GM21515 (cell line): Measurements from ENCODE around the gene TRIM72.
"Not testable (repeated sequence)": the region's sequence is repeated elsewhere in the genome, so short reads cannot be mapped to it uniquely, and the experiment has no call there.

ENCODE experiments used
- ATAC-seq: cut with Tn5 transposase; IDR thresholded peaks from one replicate; pipeline ENCODE4 v1.9.1; 2021; ENCODE audit not compliant: unreplicated experiment

TRIM72 gene

DNA sequence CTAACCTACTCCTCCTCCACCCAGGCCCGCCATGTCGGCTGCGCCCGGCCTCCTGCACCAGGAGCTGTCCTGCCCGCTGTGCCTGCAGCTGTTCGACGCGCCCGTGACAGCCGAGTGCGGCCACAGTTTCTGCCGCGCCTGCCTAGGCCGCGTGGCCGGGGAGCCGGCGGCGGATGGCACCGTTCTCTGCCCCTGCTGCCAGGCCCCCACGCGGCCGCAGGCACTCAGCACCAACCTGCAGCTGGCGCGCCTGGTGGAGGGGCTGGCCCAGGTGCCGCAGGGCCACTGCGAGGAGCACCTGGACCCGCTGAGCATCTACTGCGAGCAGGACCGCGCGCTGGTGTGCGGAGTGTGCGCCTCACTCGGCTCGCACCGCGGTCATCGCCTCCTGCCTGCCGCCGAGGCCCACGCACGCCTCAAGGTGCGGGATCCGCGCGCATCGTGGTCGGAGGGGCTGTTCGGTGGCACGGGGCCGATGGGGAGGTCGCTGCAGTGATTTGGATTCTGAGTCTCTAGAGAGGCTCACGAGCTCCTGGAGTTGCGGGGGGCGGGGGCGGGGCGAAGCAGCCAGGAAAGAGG, 878 bp downstream of the TRIM72 start:
- no peak for ATAC-seq

DNA sequence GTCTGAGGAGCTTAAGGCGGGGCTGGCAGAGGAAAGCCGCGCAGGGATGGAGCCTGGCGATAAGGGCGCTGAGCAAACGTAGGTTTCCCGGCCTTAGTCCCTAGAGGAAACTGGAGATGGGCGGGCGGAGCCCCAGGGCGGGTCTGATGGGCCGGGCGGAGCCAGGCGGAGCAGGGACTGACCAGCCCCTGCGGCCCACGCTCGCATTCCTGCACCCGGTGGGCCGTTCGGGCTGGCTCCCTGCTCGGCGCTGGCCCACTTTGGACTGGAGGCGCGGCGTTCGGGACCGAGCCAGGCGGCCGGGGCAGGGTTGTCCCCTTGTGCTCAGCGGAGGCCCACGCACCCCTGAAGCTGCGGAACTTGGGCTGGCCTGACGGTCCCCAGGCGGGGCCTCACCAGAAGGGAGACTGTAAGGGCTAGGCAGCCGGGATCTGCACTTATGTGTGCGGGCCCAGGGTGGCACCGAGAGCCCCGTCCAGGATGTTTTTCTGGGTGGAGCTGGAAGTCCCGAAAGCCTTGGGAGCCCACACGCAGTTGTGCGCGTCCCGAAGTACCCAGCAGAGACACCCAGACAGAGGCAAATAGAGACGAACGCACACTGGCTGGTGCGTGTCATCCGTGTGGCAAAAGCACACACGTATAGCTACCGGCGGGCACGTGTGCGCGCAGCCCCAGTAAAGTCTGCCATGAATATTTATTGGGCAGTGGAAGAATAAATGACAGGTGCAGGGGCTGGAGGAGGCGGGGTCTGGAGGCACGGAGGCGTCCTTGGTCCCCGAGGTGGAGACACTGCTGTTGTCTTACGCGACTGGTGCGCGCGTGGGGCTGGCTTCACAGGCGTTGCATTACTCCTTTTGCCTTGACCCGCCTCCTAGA, 1.6 kb downstream of the TRIM72 start:
- ATAC-seq, result no peak

DNA sequence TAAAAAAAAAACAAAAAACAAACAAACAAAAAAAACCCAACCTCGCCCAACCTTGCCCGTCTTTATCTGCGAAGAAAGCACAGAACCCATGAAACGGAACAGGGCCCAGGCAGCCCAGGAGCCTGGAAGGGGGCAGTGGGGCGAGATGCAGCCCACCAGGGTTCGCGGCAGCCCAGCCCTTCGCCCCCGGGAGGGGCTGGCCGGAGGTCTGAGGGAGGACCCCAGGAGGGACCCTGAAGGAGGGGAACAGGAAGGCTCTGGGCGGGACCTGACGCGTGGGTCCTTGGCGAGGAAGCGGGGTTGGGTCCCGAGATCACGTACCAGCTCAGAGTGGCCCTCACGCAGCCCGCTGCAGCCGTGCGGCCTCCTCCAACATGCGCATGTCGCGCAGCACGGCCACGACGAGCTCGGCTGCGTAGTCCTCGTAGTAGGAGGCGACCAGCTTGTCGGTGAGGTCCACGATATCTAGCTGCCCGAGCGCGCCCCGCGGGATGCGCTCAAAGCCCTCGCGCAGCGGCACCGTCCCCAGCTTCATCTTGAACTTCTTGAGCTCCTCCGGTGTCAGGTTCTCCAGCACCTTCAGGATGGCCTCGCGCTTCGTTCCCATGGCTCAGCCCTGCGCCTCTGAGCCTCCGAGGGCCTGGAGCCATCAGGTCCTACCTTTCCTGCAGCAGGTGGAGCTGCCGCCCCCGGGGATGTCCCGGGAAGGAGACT, 2.7 kb downstream of the TRIM72 start, which contains the start of gene PYDC1:
PYDC1 (minus strand) TSS at position 714 of the 714 bp plus-strand sequence; CDS start at position 607, 107 bp downstream.
- ATAC-seq, result no peak

DNA sequence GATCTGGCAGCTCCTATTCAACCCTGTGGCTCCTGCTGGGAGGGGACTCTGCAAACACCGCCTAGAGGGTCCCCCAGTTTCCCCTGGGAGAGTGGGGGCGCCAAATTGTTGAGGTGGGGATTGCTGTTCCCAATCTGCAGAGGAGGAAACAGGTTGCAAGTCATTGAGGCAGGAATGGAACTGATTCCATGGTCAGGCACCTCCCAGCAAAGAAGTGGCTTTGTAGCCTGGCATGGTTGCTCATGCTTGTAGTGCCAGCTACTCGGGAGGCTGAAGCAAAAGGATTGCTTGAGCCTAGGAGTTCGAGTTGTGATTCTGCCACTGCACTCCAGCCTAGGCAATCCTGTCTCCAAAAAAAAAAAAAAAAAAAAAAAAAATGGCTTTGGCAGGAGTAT, 3.2 kb downstream of the TRIM72 start:
- no peak for ATAC-seq

DNA sequence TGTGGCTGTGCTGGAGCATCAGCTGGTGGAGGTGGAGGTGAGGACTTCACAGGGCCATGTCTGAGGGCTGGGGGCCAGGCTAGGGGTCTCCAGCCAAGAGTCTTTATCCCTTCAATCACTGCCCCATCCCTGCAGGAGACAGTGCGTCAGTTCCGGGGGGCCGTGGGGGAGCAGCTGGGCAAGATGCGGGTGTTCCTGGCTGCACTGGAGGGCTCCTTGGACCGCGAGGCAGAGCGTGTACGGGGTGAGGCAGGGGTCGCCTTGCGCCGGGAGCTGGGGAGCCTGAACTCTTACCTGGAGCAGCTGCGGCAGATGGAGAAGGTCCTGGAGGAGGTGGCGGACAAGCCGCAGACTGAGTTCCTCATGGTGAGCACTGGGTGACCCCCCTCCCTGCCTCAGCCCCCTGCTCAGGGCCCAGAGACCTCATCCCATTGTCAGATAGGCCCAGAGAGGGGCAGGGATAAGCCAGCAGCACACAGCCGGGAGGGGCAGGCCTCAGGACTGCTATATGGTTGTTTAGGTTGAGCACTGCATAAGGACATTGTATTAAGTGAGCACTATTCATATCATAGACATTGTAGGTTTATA, 5.3 kb downstream of the TRIM72 start:
- ATAC-seq, result no peak

DNA sequence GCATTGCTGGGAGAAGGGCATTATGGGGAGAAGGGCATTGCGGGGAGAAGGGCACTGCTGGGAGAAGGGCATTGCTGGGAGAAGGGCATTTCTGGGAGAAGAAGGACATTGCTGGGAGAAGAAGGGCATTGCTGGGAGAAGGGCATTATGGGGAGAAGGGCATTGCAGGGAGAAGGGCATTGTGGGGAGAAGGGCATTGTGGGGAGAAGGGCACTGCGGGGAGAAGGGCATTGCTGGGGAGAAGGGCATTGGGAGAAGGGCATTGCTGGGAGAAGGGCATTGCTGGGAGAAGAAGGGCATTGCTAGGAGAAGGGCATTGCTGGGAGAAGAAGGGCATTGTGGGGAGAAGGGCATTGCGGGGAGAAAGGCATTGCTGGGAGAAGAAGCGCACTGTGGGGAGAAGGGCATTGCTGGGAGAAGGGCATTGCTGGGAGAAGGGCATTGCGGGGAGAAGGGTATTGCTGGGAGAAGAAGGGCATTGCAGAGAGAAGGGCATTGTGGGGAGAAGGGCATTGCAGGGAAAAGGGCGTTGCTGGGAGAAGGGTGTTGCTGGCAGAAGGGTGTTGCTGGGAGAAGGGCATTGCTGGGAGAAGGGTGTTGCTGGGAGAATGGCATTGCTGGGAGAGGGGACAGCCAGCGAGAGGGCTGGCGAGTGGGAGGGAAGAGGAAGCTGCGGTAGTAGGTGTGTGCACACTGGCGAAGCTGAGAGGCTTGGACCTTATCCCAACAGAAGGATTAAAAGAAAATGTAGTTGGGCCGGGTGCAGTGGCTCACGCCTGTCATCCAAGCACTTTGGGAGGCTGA, 7.6 kb downstream of the TRIM72 start:
- no peak for ATAC-seq

DNA sequence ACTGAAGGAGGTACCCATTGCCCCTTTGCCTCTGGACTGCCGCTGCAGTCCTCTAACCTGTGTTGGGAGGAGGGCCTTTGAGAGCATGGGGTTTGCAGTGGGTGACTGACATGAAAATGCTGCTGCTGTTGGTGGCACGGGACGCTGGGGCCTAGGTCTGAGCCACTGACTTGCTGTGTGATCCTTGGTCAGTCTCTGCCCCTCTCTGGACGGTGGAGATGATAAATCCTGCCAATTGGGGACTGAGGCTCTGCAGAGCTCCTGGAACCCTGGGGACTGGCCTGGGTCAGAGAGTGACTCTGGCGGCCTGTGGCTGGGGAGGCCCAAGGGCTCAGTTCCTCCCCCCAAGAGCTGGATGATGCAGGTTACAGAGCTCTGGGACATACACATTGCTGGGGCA, 9.1 kb downstream of the TRIM72 start:
- ATAC-seq, result no peak

DNA sequence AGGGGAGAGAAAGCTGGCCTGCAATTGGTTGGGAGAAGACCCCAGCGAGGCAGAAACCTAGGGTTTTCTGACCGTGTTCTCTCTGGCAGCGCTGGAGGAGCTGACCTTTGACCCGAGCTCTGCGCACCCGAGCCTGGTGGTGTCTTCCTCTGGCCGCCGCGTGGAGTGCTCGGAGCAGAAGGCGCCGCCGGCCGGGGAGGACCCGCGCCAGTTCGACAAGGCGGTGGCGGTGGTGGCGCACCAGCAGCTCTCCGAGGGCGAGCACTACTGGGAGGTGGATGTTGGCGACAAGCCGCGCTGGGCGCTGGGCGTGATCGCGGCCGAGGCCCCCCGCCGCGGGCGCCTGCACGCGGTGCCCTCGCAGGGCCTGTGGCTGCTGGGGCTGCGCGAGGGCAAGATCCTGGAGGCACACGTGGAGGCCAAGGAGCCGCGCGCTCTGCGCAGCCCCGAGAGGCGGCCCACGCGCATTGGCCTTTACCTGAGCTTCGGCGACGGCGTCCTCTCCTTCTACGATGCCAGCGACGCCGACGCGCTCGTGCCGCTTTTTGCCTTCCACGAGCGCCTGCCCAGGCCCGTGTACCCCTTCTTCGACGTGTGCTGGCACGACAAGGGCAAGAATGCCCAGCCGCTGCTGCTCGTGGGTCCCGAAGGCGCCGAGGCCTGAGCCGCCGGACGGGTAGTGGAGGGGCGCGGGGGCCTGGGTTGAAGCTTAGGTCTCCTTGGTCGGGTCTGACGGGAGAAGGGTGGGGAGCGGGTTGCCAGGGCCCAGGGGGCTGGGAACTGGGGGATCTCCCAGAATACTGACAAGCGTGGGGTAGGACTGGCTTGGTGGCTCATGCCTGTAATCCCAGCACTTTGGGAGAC, 10.4 kb downstream of the TRIM72 start:
- no peak for ATAC-seq

DNA sequence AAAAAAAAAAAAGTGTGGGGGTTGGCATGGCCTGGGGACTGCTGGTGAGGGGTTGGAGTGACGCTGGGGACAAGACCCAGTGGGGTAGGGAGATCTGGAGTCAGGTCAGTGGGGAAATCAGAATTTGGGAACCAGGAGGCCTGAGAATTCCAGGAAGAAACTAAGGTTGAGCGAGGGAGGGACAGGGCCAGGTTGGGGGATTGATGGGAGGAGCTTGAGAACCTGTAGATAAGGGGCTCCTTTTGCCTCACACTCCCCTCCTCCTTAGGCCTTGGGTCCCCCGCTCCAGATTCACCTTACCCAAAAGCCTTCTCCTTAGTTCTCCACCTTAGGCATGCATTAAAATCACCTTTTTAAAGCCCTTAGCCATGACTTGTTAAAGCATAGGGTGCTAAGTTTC, 11.3 kb downstream of the TRIM72 start:
- no peak for ATAC-seq

DNA sequence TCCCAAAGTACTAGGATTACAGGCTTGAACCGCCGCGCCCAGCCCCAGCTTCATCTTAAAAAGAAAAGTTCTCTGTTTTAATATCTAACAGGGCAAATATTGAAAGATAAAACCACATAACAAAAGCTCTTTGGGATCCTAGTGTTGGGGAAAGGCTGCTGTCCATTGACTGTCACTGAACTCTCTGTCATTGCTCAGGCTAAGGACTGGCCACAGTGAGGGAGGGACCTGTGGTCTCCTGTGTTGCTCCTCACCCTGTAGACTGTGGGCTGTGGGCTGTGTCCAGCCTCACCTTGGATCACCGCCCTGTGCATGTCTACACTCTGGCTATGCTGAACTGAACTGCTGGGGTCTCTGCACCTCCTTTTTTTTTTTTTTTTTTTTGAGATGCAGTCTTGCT, 14.3 kb downstream of the TRIM72 start:
- no peak for ATAC-seq

DNA sequence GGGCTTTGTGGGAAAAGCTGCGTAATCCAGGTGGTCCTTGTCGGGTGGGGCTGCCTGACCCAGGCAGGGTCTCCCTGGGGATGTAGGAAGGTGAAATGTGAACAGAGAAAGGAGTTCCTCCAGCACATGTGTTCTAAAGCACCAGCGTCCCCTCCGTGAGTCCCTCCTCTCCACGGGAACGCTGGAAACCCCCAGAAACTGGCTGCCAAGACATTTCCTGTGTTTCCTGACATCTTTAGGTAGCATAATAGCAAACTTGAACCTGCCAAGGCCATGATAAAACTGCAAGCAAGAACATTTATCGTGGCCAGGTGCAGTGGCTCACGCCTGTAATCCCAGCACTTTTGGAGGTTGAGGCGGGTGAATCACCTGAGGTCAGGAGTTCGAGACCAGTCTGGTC, 15.6 kb downstream of the TRIM72 start:
- no peak for ATAC-seq

DNA sequence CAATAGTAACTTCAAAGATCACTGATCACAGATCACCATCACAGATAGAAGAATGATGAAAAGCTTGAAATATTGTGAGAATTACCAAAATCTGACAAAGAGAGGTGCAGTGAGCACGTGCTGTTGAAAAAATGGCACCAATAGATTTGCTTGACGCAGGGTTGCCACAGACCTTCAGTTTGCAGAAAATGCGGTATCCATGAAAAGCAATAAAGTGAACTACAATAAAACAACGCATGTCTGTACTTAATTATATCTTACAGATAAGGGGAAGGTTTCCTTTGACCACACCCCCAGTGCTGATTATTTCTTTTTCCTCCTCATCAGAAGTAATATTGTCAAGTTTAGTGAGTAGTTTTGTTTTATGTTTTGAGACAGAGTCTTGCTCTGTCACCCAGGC, 24.1 kb downstream of the TRIM72 start:
- no peak for ATAC-seq

DNA sequence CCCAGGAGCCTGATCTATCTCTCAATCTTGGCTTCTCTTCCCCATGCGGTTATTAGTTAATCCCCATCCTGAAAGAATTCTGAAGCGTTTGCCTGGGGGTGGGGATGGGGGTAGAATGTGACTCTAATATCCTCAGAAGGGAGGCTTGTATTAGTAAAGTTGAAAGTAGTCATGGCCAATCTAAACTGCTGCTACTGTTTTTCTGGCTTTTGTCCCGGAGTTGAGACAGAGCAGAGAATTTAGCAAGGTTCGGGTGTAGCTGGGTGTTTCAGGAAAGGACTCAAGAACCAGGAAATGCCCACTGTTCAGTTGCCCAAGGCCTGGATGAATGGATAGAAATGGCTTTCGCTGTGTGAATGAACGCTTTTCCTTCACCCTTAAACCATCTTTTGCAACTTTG, 28.3 kb downstream of the TRIM72 start:
- ATAC-seq, result no peak

DNA sequence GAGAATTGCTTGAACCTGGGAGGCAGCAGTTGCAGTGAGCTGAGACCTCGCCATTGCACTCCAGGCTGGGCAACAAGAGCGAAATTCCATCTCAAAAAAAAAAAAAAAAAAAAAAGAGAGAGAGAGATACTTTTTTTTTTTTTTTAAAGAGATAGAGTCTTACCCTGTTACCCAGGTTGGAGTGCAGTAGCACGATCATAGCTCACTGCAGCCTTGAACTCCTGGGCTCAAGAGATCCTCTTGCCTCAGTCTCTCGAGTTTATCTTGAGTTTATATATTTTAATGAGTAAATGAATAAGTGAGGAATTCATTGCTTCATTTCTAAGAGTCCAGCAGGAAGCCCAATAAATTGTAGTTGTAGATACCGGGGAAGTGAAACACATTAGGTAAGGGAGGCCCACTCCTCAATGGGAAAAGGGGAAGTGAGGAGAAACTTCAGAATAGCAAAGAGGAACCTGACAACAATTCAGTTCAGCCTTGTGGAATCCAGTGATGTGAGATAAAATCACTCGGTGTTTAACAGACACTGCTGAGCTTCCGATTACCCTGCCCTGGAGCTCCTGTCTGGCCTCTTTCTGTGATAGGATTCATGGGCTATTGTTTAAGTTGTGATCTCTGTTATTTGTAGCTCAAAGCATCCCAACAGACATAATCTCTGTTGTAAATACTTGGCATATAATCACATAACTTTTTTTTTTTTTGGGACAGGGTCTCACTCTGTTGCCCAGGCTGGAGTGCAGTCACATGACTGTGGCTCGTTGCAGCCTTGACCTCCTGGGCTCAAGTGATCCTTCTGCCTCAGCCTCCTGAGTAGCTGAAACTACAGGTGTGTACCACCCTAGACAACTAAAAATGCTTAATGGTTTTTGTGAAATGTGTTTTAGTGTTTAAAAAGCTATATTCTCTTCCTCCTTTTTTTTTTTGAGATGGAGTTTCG, 30.1 kb downstream of the TRIM72 start:
- ATAC-seq, result peak; percentile 54

DNA sequence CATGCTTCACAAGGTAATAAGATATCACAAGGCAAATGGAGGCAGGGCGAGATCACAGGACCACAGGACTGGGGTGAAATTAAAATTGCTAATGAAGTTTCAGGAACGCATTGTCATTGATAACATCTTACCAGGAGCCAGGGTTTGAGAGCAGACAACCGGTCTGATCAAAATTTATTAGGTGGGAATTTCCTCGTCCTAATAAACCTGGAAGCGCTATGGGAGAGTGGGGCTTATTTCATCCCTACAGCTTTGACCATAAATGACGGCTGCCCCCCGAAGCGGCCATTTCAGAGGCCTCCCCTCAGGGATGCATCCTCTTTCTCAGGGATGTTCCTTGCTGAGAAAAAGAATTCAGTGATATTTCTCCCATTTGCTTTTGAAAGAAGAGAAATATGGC, 31.7 kb downstream of the TRIM72 start:
- ATAC-seq, result not testable (repeated sequence)

DNA sequence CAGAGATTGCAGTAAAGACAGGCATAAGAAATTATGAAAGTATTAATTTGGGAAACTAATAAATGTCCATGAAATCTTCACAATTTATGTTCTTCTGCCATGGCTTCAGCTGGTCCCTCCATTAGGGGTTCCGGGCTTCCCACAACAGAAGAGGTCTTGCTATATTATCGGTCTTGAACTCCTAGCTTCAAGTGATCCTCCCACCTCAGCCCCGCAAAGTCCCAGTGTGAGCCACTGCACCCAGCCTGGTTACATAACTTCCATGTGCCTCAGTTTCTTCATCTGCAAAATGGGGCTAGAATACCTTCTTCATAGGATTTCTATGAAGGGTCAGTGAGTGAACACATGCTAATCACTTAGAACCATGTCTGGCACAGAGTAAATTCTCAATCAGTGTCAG, 32.4 kb downstream of the TRIM72 start:
- ATAC-seq, result no peak

DNA sequence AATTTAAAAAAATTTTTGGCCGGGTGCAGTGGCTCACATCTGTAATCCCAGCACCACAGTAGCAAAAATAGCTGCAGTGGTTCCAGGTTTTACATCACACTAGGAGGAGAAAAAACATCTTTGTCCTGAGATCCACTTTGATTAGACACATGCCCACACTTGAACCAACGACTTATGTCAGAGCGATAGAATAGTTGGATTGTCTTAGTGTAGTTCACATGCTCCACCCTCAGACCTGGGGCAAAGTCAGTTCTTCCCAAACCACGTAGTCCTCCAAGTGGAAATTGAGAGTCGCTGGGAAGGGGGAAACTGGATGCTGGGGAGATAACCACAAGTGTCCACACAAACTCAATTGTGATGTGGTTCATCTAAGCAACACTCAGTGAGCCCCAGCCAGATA, 34.4 kb downstream of the TRIM72 start:
- ATAC-seq, result no peak

DNA sequence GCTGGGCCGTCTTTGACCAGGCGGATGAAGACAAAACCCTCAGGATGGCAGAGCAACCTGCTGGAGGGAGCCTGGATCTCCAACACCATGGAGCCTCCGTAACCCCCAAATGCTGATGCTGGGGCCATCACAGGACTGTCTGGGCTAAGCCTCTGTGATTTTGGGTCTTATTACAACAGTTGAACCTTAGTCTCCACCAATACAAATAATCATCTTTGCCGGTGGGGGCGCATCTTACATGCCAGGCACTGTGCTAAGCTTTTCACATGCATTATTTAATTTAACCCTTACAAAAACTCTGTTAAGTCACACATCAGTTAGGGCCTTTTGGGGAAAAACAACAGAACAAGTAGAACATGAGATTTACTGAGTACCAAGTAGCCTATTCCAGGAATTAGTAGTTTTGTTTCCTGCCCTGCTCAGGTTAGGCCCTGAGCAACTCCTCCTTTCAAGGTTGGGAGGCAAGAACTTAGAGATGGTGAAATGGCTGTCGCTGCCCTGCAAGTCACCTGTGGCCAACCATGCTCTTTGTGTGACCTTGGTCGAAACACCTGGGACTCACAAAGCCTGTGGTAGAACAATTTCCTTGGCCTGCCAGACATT, 37.0 kb downstream of the TRIM72 start:
- ATAC-seq, result no peak
